ENCODE data around the gene JAZF1.
A peak's percentile ranks its signal among the peaks of the same experiment; 100 is the strongest.

JAZF1 gene

GRCh38 chr7:28133872-28134271 lies 46.7 kb downstream of the JAZF1 start:
- no peak for DNase-seq

DNA sequence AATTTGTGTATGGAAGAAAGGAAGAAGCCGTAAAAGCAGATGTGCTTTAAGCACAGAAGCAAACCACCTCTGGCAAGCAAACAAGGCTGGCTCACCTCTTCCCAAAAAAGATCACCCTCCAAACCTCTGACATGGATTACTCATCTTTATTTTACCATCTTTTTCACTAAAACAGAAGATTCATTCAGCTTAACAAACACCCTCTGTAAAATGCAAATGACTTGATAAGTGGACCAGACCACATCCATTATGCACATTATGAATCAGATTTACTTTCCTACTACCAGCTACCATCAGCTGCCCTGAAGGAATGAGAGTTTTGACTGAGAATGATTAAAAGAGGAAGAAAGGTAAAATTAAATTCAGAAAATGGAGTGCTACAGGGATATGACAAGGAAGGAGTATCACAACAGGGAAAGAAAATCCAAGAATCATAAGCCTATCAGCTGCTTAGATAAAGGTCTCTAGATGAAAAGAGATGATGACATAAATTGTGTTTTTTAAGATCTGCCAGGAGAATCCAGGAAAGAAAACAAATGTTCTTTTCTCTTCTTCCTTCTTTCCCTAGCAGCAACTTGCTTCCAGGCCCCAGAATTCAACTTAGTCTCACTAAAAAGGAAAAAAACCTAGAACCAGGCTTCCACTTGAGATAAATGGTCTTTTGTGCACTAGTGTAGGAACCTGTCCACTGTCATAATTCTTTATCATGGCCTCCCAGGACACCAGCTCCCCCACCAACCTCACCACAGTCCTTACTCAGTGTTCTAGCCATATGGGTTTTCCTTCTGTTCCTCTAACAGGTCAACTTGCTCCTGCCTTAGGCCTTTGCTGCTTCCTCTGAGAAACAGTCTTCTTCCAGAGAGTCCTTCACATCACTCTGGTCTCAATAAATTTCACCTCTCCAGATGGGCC lies 47.4 kb downstream of the JAZF1 start:
- DNase-seq: peak; percentile 42

- peak; percentile 88 for DNase-seq
Measured at GRCh38 chr7:28130277-28130676, 50.3 kb downstream of the JAZF1 start.

DNA sequence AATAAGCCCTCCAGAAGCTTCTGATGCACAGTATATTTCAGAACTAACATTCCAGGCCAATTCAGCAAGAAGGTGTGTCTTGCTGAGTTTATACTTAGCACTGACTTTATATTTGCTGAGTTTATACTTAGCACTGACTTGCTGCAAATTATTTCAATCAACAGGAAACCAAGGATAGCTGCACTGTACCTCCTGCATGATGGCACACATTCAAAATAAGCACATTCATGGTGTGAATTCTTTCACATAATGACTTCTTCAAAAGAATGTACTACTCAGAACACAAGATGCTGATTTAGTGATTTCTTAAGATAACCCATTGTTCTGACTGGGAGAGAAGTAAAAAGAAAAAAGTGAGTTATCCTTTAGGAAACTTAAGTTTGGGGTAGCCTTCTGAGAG lies 52.0 kb downstream of the JAZF1 start:
- peak; percentile 40 for DNase-seq

- no peak for DNase-seq
Measured at GRCh38 chr7:28126410-28127041, 54.1 kb downstream of the JAZF1 start.

- peak; percentile 22 for DNase-seq
Measured at GRCh38 chr7:28125431-28126409, 54.9 kb downstream of the JAZF1 start.

- DNase-seq: no peak
Measured at GRCh38 chr7:28124413-28124812, 56.2 kb downstream of the JAZF1 start.

GRCh38 chr7:28123752-28124151 lies 56.8 kb downstream of the JAZF1 start:
- no peak for DNase-seq

DNA sequence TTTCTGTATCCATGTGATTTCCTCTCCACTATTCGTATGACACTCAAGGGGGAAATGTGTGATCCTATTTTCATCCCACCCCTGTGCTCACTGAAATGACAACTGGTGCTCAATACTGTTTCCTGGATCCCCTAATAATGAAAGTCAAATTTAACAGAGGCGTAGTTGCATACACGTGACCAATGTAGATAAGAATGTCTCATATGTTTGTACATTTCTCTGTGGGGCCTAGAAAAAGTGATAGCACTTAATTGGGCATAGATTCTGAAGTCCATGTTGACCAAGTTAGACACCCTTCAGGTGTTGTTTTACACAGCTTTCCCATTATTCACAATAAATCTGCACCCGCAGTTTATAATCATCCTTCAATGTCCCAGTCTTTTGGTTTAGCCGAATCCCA lies 59.1 kb downstream of the JAZF1 start:
- no peak for DNase-seq

GRCh38 chr7:28116041-28116440 lies 64.6 kb downstream of the JAZF1 start:
- no peak for DNase-seq

- no peak for DNase-seq
Measured at GRCh38 chr7:28115261-28115660, 65.3 kb downstream of the JAZF1 start.

DNA sequence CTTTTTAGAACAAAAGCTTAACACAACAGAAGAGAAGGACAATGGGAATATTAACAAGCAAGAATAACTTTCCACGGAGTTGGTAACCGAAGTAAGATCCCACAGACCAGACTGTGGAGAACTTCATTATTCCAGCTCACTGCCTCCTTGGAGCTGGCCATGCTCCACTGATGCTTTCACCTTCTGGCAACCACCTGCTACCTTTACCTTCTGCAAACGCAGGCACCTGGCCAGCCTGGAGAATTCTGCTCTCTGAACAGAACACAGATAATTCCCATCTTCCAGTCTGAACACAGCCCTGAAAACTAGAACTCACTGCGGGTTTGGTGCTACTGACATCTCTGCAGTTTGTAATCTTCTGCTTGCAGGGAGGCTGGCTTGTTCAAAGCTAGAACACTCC lies 66.5 kb downstream of the JAZF1 start:
- no peak for DNase-seq

- DNase-seq: no peak
Measured at GRCh38 chr7:28112883-28113540, 67.6 kb downstream of the JAZF1 start.

- no peak for DNase-seq
Measured at GRCh38 chr7:28112467-28112866, 68.1 kb downstream of the JAZF1 start.

DNA sequence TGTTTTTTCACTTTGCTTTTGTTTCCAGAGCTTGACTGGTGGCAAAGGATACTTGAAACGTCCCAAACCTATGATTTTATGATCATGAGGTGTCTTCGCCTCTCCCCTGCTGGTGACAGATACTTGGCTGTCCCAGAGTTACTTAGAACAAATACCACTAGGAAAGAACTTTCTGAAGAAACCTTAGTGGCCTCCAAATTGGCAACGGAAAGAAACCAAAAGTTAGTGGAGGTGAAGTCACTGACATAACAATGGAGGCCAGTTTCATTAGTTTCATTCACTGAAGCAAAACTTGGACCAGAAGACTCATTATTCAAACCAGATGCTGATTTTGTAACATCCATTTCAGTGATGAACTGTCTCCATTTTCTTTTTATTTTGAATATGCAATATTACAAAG lies 68.6 kb downstream of the JAZF1 start:
- no peak for DNase-seq

DNA sequence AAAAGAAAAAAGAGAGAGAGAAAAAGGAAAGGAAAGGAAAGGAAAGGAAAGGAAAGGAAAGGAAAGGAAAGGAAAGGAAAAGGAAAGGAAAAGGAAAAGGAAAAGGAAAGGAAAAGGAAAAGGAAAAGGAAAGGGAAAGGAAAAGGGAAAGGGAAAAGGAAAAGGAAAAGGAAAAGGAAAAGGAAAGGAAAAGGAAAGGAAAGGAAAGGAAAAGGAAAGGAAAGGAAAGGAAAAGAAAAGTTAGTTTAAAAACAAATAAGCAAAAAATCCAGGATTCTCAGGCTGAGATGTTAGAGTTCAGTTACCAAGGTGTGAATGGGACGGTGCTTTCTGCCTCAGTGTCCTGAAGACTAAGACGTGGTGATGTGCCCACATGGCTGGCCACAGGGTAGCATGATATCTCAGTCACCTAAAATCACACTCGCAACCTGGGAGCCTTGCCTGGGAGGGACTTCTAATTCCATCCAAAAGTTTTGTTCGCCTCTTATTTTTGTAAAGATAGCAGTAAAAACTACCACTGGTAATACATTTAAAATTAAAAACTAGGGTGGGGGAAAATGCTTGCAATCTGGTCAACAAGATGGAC lies 70.1 kb downstream of the JAZF1 start:
- DNase-seq: no peak

DNA sequence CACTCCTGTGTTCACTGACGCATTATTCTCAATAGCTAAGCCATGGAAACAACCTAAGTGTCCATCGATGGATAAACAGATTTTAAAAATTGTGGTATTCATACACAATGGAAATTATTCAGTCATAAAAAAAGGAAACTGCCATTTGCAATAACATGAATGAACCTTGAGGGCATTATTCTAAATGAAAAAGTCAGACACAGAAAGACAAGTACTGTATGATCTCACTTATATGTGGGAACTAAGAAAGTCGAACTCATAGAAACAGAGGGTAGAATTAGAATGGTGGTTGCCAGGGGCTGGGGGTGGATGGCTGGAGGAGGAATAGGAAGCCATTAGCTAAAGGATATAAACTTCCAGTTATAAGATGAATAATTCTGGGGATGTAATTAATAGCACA lies 71.8 kb downstream of the JAZF1 start:
- DNase-seq: no peak

DNA sequence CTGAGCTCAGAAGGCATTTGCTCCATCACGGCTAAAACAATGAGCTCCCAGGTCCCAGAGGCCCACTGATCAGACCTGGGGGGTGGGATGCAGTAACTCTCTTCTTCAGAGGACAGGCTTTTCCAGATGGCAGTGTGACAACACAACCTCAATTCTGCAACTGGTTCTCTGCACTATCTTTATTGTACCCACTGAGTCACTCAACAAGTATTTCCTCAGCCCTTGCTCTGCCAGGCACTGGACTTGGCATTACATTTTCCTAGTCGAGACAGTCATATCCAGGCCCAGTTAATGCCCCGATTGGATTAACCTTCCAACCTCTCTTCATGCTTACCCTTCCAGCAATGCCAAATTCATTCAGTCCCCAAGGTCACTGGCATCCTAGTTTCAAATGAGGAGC lies 72.6 kb downstream of the JAZF1 start:
- no peak for DNase-seq

GRCh38 chr7:28106321-28106829 lies 74.2 kb downstream of the JAZF1 start:
- peak; percentile 39 for DNase-seq

DNA sequence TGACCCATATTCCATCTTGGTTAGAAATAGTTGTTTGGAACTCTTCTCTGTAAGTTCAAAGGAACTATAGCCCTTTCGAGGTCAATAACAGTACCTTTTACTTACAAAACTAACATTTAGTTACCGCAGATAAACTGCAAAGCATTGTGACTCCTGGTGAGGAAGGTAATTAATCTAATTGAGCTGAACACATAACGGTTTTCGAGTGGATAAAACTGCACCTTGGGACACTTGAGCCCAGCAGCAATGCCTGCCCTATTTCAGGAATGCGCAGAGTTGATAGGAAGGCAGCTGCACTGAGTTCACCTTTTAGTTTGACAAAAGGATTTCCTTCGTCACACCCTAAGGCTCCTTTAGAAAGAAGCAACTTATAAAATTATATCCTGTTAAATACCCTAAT lies 75.4 kb downstream of the JAZF1 start:
- DNase-seq: no peak

- DNase-seq: no peak
Measured at GRCh38 chr7:28104811-28105210, 75.8 kb downstream of the JAZF1 start.

DNA sequence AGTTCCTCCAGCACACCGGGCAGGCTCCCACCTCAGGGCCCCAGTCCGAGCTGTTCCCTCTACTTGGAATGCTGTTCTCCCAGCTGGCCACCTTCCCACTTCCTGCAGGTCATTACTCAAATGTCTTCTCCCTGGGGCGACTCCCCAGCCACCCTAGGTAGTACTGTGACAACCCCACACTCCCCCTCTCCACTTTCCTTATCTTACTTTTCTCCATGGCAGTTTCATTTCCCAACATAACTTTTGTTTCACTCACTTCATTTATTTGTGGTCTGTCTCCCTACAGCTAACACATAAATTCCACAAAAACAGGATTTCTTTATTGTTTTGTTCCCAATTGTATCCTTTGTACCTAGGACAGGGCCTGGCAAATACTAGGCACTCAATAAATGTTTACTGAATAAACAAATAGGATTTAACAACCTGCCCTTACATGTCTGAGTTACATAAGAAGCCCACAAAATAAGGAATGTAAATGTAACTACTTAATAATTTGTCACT lies 76.5 kb downstream of the JAZF1 start:
- no peak for DNase-seq

All from HCEC 1CT (cell line).